SK-N-SH treated with all-trans-retinoic acid at 6 μM for 48 hours (cell line): ENCODE measurements around the gene AGAP1.

Experiments
- ATAC-seq: fragments of 200-7000 bp; cut with Tn5 transposase; 3 replicates; pipeline ENCODE4 v1.9.1; 2020; ENCODE audit warnings: mild to moderate bottlenecking, moderate library complexity
- ARNTL ChIP-seq: fragments of 450-650 bp; formaldehyde crosslinking; IDR thresholded peaks from 2 replicates; pipeline ENCODE4 v1.5.0; 2020; ENCODE audit warnings: low read depth, mild to moderate bottlenecking, moderate library complexity, borderline replicate concordance
- CREB5 ChIP-seq: fragments of 250-450 bp; sonication (Bioruptor Pico); IDR thresholded peaks from 2 replicates; pipeline ENCODE4 v1.5.1; 2020; ENCODE audit warnings: low read depth, mild to moderate bottlenecking, moderate library complexity
- CSDC2 ChIP-seq: fragments of 250-450 bp; sonication (Bioruptor Pico); IDR thresholded peaks from 2 replicates; pipeline ENCODE4 v1.5.0; 2020; ENCODE audit warnings: mild to moderate bottlenecking, moderate library complexity
- CSRNP3 ChIP-seq: fragments of 250-450 bp; sonication (Bioruptor Pico); IDR thresholded peaks from 2 replicates; pipeline ENCODE4 v1.5.1; 2021; ENCODE audit warnings: mild to moderate bottlenecking, moderate library complexity
- ESRRG ChIP-seq: fragments of 250-450 bp; sonication (Bioruptor Pico); IDR thresholded peaks from 2 replicates; pipeline ENCODE4 v1.6.1; 2021; ENCODE audit warnings: mild to moderate bottlenecking
- GLIS3 ChIP-seq: fragments of 250-450 bp; sonication (Bioruptor Pico); IDR thresholded peaks from 2 replicates; pipeline ENCODE4 v1.5.0; 2020; ENCODE audit warnings: mild to moderate bottlenecking, moderate library complexity
- OSR1 ChIP-seq: fragments of 250-450 bp; sonication (Bioruptor Pico); IDR thresholded peaks from 2 replicates; pipeline ENCODE4 v1.8.0; 2022; ENCODE audit warnings: moderate library complexity, mild to moderate bottlenecking, inconsistent platforms
- PATZ1 ChIP-seq: fragments of 250-450 bp; sonication (Bioruptor Pico); IDR thresholded peaks from 2 replicates; pipeline ENCODE4 v1.8.0; 2020; ENCODE audit warnings: mild to moderate bottlenecking, moderate library complexity, borderline replicate concordance
- PPARA ChIP-seq: fragments of 250-450 bp; sonication (Bioruptor Pico); IDR thresholded peaks from 2 replicates; pipeline ENCODE4 v1.5.0; 2020; ENCODE audit warnings: mild to moderate bottlenecking, borderline replicate concordance
- RARB ChIP-seq: fragments of 250-450 bp; sonication (Bioruptor Pico); IDR thresholded peaks from 2 replicates; pipeline ENCODE4 v1.8.0; 2021; ENCODE audit warnings: mild to moderate bottlenecking, moderate library complexity
- TCF4 ChIP-seq: fragments of 250-450 bp; sonication (Bioruptor Pico); IDR thresholded peaks from 2 replicates; pipeline ENCODE4 v1.8.0; 2021; ENCODE audit warnings: mild to moderate bottlenecking, moderate library complexity, borderline replicate concordance
- TOX ChIP-seq: fragments of 250-450 bp; sonication (Bioruptor Pico); IDR thresholded peaks from 2 replicates; pipeline ENCODE4 v1.8.0; 2021; ENCODE audit warnings: mild to moderate bottlenecking, moderate library complexity, borderline replicate concordance
- TSHZ2 ChIP-seq: fragments of 250-450 bp; sonication (Bioruptor Pico); IDR thresholded peaks from 2 replicates; pipeline ENCODE4 v1.5.0; 2020; ENCODE audit warnings: mild to moderate bottlenecking, moderate library complexity
- ZC3H10 ChIP-seq: fragments of 250-450 bp; sonication (Bioruptor Pico); IDR thresholded peaks from 2 replicates; pipeline ENCODE4 v1.5.1; 2021; ENCODE audit warnings: mild to moderate bottlenecking, moderate library complexity
- ZFP3 ChIP-seq: fragments of 250-450 bp; sonication (Bioruptor Pico); IDR thresholded peaks from 2 replicates; pipeline ENCODE4 v1.5.0; 2020; ENCODE audit warnings: mild to moderate bottlenecking, moderate library complexity
- ZFP30 ChIP-seq: fragments of 450-650 bp; formaldehyde crosslinking; IDR thresholded peaks from 2 replicates; pipeline ENCODE4 v1.5.0; 2022; ENCODE audit warnings: mild to moderate bottlenecking, moderate library complexity
- ZNF565 ChIP-seq: fragments of 450-650 bp; formaldehyde crosslinking; conservative IDR thresholded peaks from 2 replicates; pipeline ENCODE4 v1.5.0; 2020; ENCODE audit warnings: low read depth, mild to moderate bottlenecking, moderate library complexity
- ZNF70 ChIP-seq: fragments of 450-650 bp; formaldehyde crosslinking; IDR thresholded peaks from 2 replicates; pipeline ENCODE4 v1.5.0; 2020; ENCODE audit warnings: mild to moderate bottlenecking, moderate library complexity
- ZNF8 ChIP-seq: fragments of 450-650 bp; formaldehyde crosslinking; IDR thresholded peaks from 2 replicates; pipeline ENCODE4 v1.5.0; 2020; ENCODE audit warnings: mild to moderate bottlenecking, moderate library complexity

Gene AGAP1

GRCh38 chr2:235472443-235472842 lies 21.4 kb upstream of the AGAP1 start:
- ATAC-seq: no peak
- TF ChIP-seq CSDC2 (CRISPR knock-in tag) (no peak), CREB5 (CRISPR knock-in tag) (no peak), ESRRG (CRISPR knock-in tag) (no peak), GLIS3 (no peak), CSRNP3 (CRISPR knock-in tag) (no peak), TOX (no peak)

GRCh38 chr2:235478609-235479008 lies 15.2 kb upstream of the AGAP1 start:
- TF ChIP-seq PPARA (no peak), ZC3H10 (no peak), OSR1 (CRISPR knock-in tag) (no peak), TCF4 (no peak), CSDC2 (CRISPR knock-in tag) (no peak), GLIS3 (no peak), RARB (no peak), TOX (no peak), CREB5 (CRISPR knock-in tag) (no peak), ZNF565 (CRISPR knock-in tag) (no peak), ZNF70 (no peak)
- no peak for ATAC-seq

- TF ChIP-seq ZNF8 (CRISPR knock-in tag): no peak
- TF ChIP-seq CREB5 (CRISPR knock-in tag): no peak
- TF ChIP-seq CSRNP3 (CRISPR knock-in tag): no peak
- TF ChIP-seq ZFP30 (CRISPR knock-in tag): no peak
- no peak for TF ChIP-seq OSR1 (CRISPR knock-in tag)
- no peak for TF ChIP-seq ZC3H10
- no peak for TF ChIP-seq PATZ1 (CRISPR knock-in tag)
- no peak for TF ChIP-seq ARNTL (CRISPR knock-in tag)
- TF ChIP-seq TSHZ2 (CRISPR knock-in tag): no peak
- no peak for TF ChIP-seq PPARA
- TF ChIP-seq ZFP3 (CRISPR knock-in tag): no peak
- no peak for TF ChIP-seq TOX
- no peak for ATAC-seq
These were observed 14.2 kb upstream of the AGAP1 start for GRCh38 chr2:235479604-235480003.
